ENCODE results near the gene ANAPC15.

The ANAPC15 gene

GRCh38 chr11:72122607-72123006, 10.1 kb upstream of the ANAPC15 start:
- TF ChIP-seq CTCF (IDR thresholded peaks at IDR 0.05; ENCODE audit: insufficient read depth, low read length, poor library complexity, severe bottlenecking): no peak
- no peak for DNase-seq (ENCODE audit: extremely low read depth, insufficient read length)
- Histone ChIP-seq H3K36me3 (ENCODE audit: control insufficient read depth, insufficient read depth, low read length) (no peaks in the 10 kb centered on the region), H3K27me3 (replicated peaks; ENCODE audit: control insufficient read depth, insufficient read depth, low read length) (no peaks in the 10 kb centered on the region), H3K4me3 (replicated peaks; ENCODE audit: low read depth, low read length) (no peak overlapping the region)

- Histone ChIP-seq H3K36me3 (ENCODE audit: control insufficient read depth, insufficient read depth, low read length) (no peaks in the 10 kb centered on the region), H3K4me3 (replicated peaks; ENCODE audit: low read depth, low read length) (no peak overlapping the region), H3K27me3 (replicated peaks; ENCODE audit: control insufficient read depth, insufficient read depth, low read length) (no peaks in the 10 kb centered on the region)
- DNase-seq (ENCODE audit: extremely low read depth, insufficient read length): no peak
- TF ChIP-seq CTCF (IDR thresholded peaks at IDR 0.05; ENCODE audit: insufficient read depth, low read length, poor library complexity, severe bottlenecking): no peak
These were observed 8.4 kb upstream of the ANAPC15 start for GRCh38 chr11:72120930-72121329.

GRCh38 chr11:72119198-72119597, 6.7 kb upstream of the ANAPC15 start:
- Histone ChIP-seq H3K36me3 (ENCODE audit: control insufficient read depth, insufficient read depth, low read length) (no peaks in the 10 kb centered on the region), H3K4me3 (replicated peaks; ENCODE audit: low read depth, low read length) (no peak overlapping the region), H3K27me3 (replicated peaks; ENCODE audit: control insufficient read depth, insufficient read depth, low read length) (no peaks in the 10 kb centered on the region)
- DNase-seq (ENCODE audit: extremely low read depth, insufficient read length): no peak
- no peak for TF ChIP-seq CTCF (IDR thresholded peaks at IDR 0.05; ENCODE audit: insufficient read depth, low read length, poor library complexity, severe bottlenecking)

GRCh38 chr11:72116019-72116755, 3.7 kb upstream of the ANAPC15 start:
- no peak for DNase-seq (ENCODE audit: extremely low read depth, insufficient read length)
- no peaks in the 10 kb centered on the region for H3K36me3 ChIP-seq (ENCODE audit: control insufficient read depth, insufficient read depth, low read length)

GRCh38 chr11:72114570-72114969, 2.1 kb upstream of the ANAPC15 start:
- no peak for TF ChIP-seq CTCF (IDR thresholded peaks at IDR 0.05; ENCODE audit: insufficient read depth, low read length, poor library complexity, severe bottlenecking)
- DNase-seq (ENCODE audit: extremely low read depth, insufficient read length): no peak
- H3K27me3 ChIP-seq (replicated peaks; ENCODE audit: control insufficient read depth, insufficient read depth, low read length): no peaks in the 10 kb centered on the region
- H3K4me3 ChIP-seq (replicated peaks; ENCODE audit: low read depth, low read length): no peak overlapping the region
- H3K36me3 ChIP-seq (ENCODE audit: control insufficient read depth, insufficient read depth, low read length): peaks cover 5% of the 10 kb centered on the region

More at GRCh38 chr11:72116019-72116755, 3.7 kb upstream of the ANAPC15 start:
- TF ChIP-seq CTCF (IDR thresholded peaks at IDR 0.05; ENCODE audit: insufficient read depth, low read length, poor library complexity, severe bottlenecking): no peak
- Histone ChIP-seq H3K27me3 (replicated peaks; ENCODE audit: control insufficient read depth, insufficient read depth, low read length) (no peaks in the 10 kb centered on the region), H3K4me3 (replicated peaks; ENCODE audit: low read depth, low read length) (no peak overlapping the region)
